Mucosa of descending colon (tissue), 3 donors: ENCODE data around the gene HS6ST3. TPM values are rescaled to one million over a fixed set of nuclear protein-coding genes. Genes with fewer than 3 reads are reported as not detected.

Source experiments
- ATAC-seq: fragments of 200-7000 bp; cut with Tn5 transposase; one replicate; pipeline ENCODE4 v1.9.1; 2020; ENCODE audit warnings: mild to moderate bottlenecking, moderate library complexity
- DNase-seq, 3 donors: peaks; one replicate each; pipeline ENCODE4 v3.0.0-alpha.2; 2020
- H3K36me3 ChIP-seq: fragments of 200-600 bp; one replicate; pipeline ENCODE4 v1.8.0; 2021; ENCODE audit warnings: low read depth, mild to moderate bottlenecking
- H3K4me1 ChIP-seq: fragments of 200-600 bp; one replicate; pipeline ENCODE4 v1.8.0; 2021; ENCODE audit warnings: low read depth, mild to moderate bottlenecking
- H3K4me3 ChIP-seq: fragments of 200-600 bp; one replicate; pipeline ENCODE4 v1.8.0; 2021; ENCODE audit warnings: mild to moderate bottlenecking
- H3K9me3 ChIP-seq: fragments of 200-600 bp; one replicate; pipeline ENCODE4 v1.8.0; 2021; ENCODE audit warnings: mild to moderate bottlenecking
- intact Hi-C, 2 donors: fragments of 100-400 bp; cut with DNase I in 1 of 2; cut with micrococcal nuclease in 1 of 2; formaldehyde crosslinking; loops; one replicate each; pipeline versions ENCODE4 v1.11.0 to v1.11.1; 2022; cut with DNase I, micrococcal nuclease
- microRNA-seq: library from miRNA; unstranded; fragments of <30 nt; microRNA quantifications from one replicate; pipeline ENCODE4, GENCODE V29; 2019
- total RNA-seq, 3 donors: library from RNA; stranded (reverse); fragmentation: NEBNext Ultra II Directional in 2 of 3; extraction: Animal tissue kit (Norgen Biotek cat#: 25700) in 2 of 3; gene quantifications; one replicate each; pipeline versions ENCODE4 v1.2.1 to v1.2.4, GENCODE V29; 2021 to 2023
- TF ChIP-seq, protein P1 (sequence below): fragments of 200-600 bp; IDR thresholded peaks from one replicate; pipeline ENCODE4 v1.8.0; 2022; ENCODE audit warnings: antibody characterized with exemption, mild to moderate bottlenecking
- donor health status: DM: no; HTN: no; CAD: no; lungs with moderate emphysema.
- donor health status: DM: no; HTN: no; CAD: no.
- donor health status: DM: no; HTN: yes; CAD: no.

The HS6ST3 gene
- total RNA-seq, 3 donors from 2014 or later = 0.14 to 0.89 TPM; not detected in 1

DNA sequence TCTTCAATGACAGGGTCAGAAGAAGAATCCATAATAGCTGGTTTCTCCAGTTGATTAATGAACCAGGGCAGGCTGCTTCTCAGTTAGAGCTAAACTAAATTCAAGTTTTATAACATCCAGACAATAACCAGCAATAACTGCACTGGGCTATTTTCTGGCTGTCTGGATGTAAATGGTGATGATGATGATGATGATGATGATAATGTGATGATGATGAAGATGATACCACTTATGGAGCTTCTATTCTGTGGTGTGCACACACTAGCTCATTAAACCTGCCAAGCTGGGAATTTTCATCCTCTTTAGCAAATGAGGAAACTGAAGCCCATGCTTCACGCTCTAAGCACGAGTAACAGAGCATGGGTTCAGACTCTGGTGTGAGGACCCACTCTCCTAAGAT, 772.2 kb downstream of the HS6ST3 start:
- ATAC-seq (no peak), DNase-seq (no peak)
- Histone ChIP-seq H3K9me3 (no peaks in the 10 kb centered on the region), H3K4me1 (no peaks in the 10 kb centered on the region), H3K36me3 (no peaks in the 10 kb centered on the region), H3K4me3 (no peak overlapping the region)
- intact Hi-C loops = no loop called here
- TF ChIP-seq, protein P1, sequence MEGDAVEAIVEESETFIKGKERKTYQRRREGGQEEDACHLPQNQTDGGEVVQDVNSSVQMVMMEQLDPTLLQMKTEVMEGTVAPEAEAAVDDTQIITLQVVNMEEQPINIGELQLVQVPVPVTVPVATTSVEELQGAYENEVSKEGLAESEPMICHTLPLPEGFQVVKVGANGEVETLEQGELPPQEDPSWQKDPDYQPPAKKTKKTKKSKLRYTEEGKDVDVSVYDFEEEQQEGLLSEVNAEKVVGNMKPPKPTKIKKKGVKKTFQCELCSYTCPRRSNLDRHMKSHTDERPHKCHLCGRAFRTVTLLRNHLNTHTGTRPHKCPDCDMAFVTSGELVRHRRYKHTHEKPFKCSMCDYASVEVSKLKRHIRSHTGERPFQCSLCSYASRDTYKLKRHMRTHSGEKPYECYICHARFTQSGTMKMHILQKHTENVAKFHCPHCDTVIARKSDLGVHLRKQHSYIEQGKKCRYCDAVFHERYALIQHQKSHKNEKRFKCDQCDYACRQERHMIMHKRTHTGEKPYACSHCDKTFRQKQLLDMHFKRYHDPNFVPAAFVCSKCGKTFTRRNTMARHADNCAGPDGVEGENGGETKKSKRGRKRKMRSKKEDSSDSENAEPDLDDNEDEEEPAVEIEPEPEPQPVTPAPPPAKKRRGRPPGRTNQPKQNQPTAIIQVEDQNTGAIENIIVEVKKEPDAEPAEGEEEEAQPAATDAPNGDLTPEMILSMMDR = no peak

DNA sequence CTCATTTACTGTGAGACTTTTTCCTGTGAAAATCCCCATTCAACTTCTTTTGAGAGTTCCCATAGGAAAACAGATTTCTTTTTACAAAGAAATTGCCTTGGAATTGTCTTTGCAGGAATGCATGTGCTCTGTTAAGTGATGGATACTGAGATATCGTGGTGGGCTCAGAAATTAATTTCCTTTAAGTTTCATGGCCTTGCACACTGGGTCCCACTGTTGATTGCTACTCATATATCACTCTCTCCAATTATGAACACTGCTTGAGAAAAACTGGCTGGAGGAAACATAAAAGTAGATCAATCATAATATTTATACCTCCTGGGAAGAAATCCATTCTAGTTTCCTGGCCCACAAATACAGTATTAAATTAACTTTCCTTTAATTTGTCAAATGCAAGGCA, 773.1 kb downstream of the HS6ST3 start:
- TF ChIP-seq, protein P1 = no peak
- no peaks in the 10 kb centered on the region for H3K9me3 ChIP-seq
- H3K36me3 ChIP-seq = no peaks in the 10 kb centered on the region
- no peak overlapping the region for H3K4me3 ChIP-seq
- H3K4me1 ChIP-seq = no peaks in the 10 kb centered on the region
- intact Hi-C loops = no loop called here
- ATAC-seq (no peak), DNase-seq (no peak)

DNA sequence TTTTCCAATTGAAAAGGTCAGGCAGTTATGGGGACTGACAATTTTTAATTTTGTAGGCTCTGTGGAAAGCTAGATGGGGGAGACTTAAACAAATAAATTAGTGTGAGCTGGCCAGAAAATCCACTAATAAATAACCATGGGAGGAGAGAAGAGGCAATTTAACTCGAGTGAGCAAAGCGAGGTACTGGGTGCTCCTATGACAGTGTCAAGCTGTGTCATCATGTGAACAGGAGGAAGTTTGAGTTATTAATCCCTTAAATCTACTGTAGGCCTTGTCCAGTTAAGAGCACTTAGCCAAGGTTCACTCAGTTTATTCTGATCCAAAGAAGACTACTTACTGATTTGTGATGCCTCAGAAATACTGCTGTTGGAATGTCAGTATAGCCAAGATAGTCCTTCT, 781.6 kb downstream of the HS6ST3 start:
- DNase-seq (no peak), ATAC-seq (no peak)
- TF ChIP-seq, protein P1 = no peak

DNA sequence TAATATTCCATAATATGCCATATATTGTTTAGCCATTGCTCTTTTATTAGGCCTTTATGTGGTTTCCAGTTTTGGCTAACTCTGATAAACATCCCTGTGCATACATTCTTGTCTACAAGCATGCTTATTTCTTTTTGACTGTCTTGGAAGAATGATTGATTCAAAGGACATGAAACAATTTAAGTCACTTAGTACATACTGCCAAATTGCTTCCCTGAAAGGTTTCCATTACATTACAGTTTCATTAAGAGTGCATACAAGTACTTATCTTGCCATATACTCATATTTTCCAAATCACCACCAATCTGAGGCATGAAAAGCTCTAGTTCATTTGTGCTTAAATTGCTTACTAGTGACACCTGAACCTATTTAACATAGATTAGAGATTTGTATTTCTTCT, 790.5 kb downstream of the HS6ST3 start:
- no peak for ATAC-seq
- intact Hi-C loops = no loop called here
- no peaks in the 10 kb centered on the region for H3K36me3 ChIP-seq
- DNase-seq = no peak
- H3K4me3 ChIP-seq = no peak overlapping the region
- H3K9me3 ChIP-seq = no peaks in the 10 kb centered on the region
- H3K4me1 ChIP-seq = no peaks in the 10 kb centered on the region
- TF ChIP-seq, protein P1 = no peak

More for the DNA sequence above, 781.6 kb downstream of the HS6ST3 start:
- no peak overlapping the region for H3K4me3 ChIP-seq
- intact Hi-C loops = no loop called here
- H3K9me3 ChIP-seq = no peaks in the 10 kb centered on the region
- no peaks in the 10 kb centered on the region for H3K4me1 ChIP-seq
- no peaks in the 10 kb centered on the region for H3K36me3 ChIP-seq

Small RNA genes within 50 kb of the gene (microRNA-seq; reads per million reads assigned to microRNA genes)
- gene MIR4501 = not detected

Other genes starting within 250 kb of the HS6ST3 start
- gene UGGT2, start 36.7 kb upstream of the HS6ST3 start, total RNA-seq = 10 to 100 TPM; 16.6 to 25.5 (median 17.4) TPM